Pancreas (tissue), 10 donors: ENCODE measurements around the gene KCNT2. TPM values are rescaled to one million over a fixed set of nuclear protein-coding genes. Genes with fewer than 3 reads are reported as not detected.

Source experiments
- ATAC-seq, 4 donors: fragments of 200-7000 bp; cut with Tn5 transposase; one replicate each; pipeline versions ENCODE4 v1.8.0 to v1.9.1; 2020; ENCODE audit warnings: mild to moderate bottlenecking in 4 of 4, moderate library complexity in 4 of 4
- DNase-seq, 6 donors: peaks; one replicate each; pipeline ENCODE4 v3.0.0-alpha.2; 2020
- FAIRE-seq: peaks from 2 replicates; lab custom pipeline; 2012; peaks lifted over from hg19 to GRCh38; lab: Jason Lieb, UNC
- H3K27ac ChIP-seq, 4 donors: fragments of 200-600 bp; sonication (generic); 1 replicate in 3 of 4; 2 replicates in 1 of 4; pipeline versions ENCODE4 v1.5.0 to v1.8.0; 2020
- H3K27me3 ChIP-seq, 4 donors: fragments of 200-600 bp; one replicate each; pipeline ENCODE4 v1.8.0; 2021
- H3K36me3 ChIP-seq, 3 donors: fragments of 200-600 bp; sonication (generic) in 1 of 3; one replicate each; pipeline versions ENCODE4 v1.5.0 to v1.8.0; 2020 to 2021
- H3K4me1 ChIP-seq, 3 donors: fragments of 200-600 bp; one replicate each; pipeline ENCODE4 v1.8.0; 2021
- H3K4me3 ChIP-seq, 4 donors: fragments of 200-600 bp; sonication (generic) in 2 of 4; one replicate each; pipeline versions ENCODE4 v1.5.0 to v1.8.0; 2020 to 2021
- H3K9me3 ChIP-seq, 4 donors: fragments of 200-600 bp; one replicate each; pipeline ENCODE4 v1.8.0; 2021
- WGBS, 2 donors: extraction: QIAGEN DNeasy Blood & Tissue Kit; methylation state at CpG; one replicate each; pipeline ENCODE4 v1.1.7; 2013; 5-methylcytosine and 5-hydroxymethylcytosine counted together
- intact Hi-C, 3 donors: fragments of 100-400 bp; cut with DNase I; formaldehyde crosslinking; loops; one replicate each; pipeline versions ENCODE4 v1.11.1 to v1.14.2; 2022
- polyA plus RNA-seq, 2 donors: library from polyadenylated mRNA; stranded (reverse); fragments of 200-250 nt; gene quantifications; one replicate each; pipeline ENCODE4 v1.2.3, GENCODE V29; 2013
- total RNA-seq, 6 donors: library from RNA; stranded (reverse); fragmentation: NEBNext Ultra II Directional in 4 of 6; extraction: Animal tissue kit (Norgen Biotek cat#: 25700) in 4 of 6; gene quantifications; one replicate each; pipeline versions ENCODE4 v1.2.1 to v1.2.4, GENCODE V29; 2021 to 2023
- TF ChIP-seq, protein P1 (sequence below), 4 donors: fragments of 200-600 bp; sonication (generic) in 3 of 4; IDR thresholded peaks; one replicate each; pipeline versions ENCODE4 v1.5.0 to v1.8.0; 2021; ENCODE audit warnings: antibody characterized with exemption in 4 of 4
- donor health status: healthy with polysubstance abuse.
- donor health status: DM: no; HTN: no; CAD: no; lungs with moderate emphysema.
- donor health status: DM: no; HTN: no; CAD: no.
- donor health status: control.
- donor health status: control.
- donor health status: Bipolar disorder and iron deficiency.
- donor health status: DM: yes; HTN: yes; CAD: no.
- donor health status: DM: no; HTN: no; CAD: no.
- donor health status: DM: no; HTN: no; CAD: no.
- donor health status: DM: yes; HTN: yes; CAD: no.

KCNT2 gene
- total and polyA plus RNA-seq, 8 donors: 0.19 to 0.67 (median 0.42) TPM

DNA sequence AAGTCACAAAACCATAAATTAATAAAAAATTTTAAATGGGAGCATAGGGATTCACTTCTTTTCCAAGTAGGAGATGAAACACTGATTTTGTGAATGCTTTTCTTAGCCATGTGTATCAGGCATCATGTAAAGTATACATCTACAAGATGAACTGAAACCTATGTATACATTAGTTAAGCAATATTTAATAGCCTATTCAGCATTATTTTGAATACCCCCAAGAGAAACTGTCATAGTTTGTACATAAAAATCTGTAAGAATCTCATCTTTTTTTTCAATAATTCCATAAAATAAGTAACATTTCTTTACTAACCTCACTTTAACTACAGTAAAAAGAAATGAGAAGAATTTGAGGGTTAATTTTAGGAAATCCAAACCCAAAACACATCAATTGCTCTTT lies 348.0 kb downstream of the KCNT2 start:
- no peaks in the 10 kb centered on the region for H3K4me1 ChIP-seq
- FAIRE-seq (no peak), ATAC-seq (no peak), DNase-seq (no peak)
- H3K4me3 ChIP-seq: no peak overlapping the region
- intact Hi-C loops: no loop called here
- no peaks in the 10 kb centered on the region for H3K27me3 ChIP-seq
- H3K9me3 ChIP-seq: no peaks in the 10 kb centered on the region
- H3K27ac ChIP-seq: no peak overlapping the region
- no peaks in the 10 kb centered on the region for H3K36me3 ChIP-seq
- TF ChIP-seq, protein P1, sequence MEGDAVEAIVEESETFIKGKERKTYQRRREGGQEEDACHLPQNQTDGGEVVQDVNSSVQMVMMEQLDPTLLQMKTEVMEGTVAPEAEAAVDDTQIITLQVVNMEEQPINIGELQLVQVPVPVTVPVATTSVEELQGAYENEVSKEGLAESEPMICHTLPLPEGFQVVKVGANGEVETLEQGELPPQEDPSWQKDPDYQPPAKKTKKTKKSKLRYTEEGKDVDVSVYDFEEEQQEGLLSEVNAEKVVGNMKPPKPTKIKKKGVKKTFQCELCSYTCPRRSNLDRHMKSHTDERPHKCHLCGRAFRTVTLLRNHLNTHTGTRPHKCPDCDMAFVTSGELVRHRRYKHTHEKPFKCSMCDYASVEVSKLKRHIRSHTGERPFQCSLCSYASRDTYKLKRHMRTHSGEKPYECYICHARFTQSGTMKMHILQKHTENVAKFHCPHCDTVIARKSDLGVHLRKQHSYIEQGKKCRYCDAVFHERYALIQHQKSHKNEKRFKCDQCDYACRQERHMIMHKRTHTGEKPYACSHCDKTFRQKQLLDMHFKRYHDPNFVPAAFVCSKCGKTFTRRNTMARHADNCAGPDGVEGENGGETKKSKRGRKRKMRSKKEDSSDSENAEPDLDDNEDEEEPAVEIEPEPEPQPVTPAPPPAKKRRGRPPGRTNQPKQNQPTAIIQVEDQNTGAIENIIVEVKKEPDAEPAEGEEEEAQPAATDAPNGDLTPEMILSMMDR (IDR thresholded peaks at IDR 0.05): no peak

DNA sequence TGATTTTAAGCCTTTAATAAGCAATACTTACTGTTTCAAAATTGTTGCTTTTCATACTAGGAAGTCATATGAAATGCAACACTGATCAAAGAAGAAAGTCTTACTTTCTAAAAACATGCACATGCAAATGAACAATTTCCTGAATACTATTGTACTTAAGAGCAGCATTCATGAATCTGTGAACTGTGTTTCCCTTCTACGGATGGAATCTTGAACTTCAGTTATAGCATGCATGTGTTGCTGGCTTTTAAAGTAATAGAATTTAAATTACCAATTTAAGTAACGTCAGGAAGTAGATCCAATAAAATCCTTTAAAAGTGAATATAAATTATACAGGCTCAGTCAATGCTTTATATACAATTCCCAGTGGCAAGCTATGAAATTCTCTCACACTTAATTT lies 348.9 kb downstream of the KCNT2 start:
- 41 to 51% methylated on average over 2 of the region's 2 CpGs for WGBS, 2 donors
- TF ChIP-seq, protein P1 (IDR thresholded peaks at IDR 0.05): no peak
- Histone ChIP-seq H3K4me1 (no peaks in the 10 kb centered on the region), H3K27ac (no peak overlapping the region), H3K4me3 (no peak overlapping the region), H3K9me3 (no peaks in the 10 kb centered on the region), H3K36me3 (no peaks in the 10 kb centered on the region), H3K27me3 (no peaks in the 10 kb centered on the region)
- intact Hi-C loops: no loop called here
- no peak for ATAC-seq
- FAIRE-seq: no peak
- no peak for DNase-seq

DNA sequence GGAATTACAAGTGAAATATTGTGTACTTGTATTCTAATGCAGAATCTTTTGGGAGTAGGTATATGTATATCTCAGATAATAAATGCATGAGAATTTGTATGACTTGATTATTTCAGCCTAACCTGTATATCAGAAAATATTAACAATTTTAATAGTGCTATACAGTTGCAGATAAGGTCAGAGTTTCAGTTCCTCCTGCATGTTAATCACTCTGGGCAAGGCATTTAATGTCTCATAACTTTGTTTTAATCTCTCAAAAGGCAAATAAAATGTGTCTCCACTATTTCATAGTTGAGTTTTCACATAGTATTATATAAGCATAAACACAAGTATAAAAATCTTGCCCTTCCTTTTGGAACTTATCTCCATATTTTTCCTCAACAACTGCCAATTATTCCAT lies 352.5 kb downstream of the KCNT2 start:
- Histone ChIP-seq H3K4me1 (no peaks in the 10 kb centered on the region), H3K9me3 (no peaks in the 10 kb centered on the region), H3K36me3 (no peaks in the 10 kb centered on the region), H3K27ac (no peak overlapping the region), H3K4me3 (no peak overlapping the region), H3K27me3 (no peaks in the 10 kb centered on the region)
- intact Hi-C loops: no loop called here
- TF ChIP-seq, protein P1 (IDR thresholded peaks at IDR 0.05): no peak
- ATAC-seq (no peak), FAIRE-seq (no peak), DNase-seq (no peak)

DNA sequence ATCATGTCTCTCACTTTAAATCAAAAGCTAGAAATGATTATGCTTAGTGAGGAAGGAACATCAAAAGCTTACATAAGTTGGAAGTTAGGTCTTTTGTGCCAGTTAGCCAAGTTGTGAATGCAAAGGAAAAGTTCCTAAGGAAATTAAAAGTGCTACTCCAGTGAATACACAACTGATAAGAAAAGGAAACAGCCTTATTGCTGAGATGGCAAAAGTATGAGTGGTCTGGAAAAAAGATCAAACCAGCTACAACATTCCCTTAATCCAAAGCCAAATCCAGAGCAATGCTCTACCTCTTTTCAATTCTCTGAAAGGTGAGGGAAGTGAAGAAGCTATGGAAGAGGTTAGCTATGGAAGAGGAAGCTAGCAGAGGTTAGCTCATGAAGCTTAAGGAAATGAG lies 378.7 kb downstream of the KCNT2 start:
- H3K4me1 ChIP-seq: no peaks in the 10 kb centered on the region
- DNase-seq (no peak), ATAC-seq (no peak), FAIRE-seq (no peak)
- no peaks in the 10 kb centered on the region for H3K9me3 ChIP-seq
- no peak overlapping the region for H3K27ac ChIP-seq
- TF ChIP-seq, protein P1 (IDR thresholded peaks at IDR 0.05): no peak
- H3K4me3 ChIP-seq: no peak overlapping the region
- intact Hi-C loops: no loop called here
- no peaks in the 10 kb centered on the region for H3K36me3 ChIP-seq
- H3K27me3 ChIP-seq: no peaks in the 10 kb centered on the region

DNA sequence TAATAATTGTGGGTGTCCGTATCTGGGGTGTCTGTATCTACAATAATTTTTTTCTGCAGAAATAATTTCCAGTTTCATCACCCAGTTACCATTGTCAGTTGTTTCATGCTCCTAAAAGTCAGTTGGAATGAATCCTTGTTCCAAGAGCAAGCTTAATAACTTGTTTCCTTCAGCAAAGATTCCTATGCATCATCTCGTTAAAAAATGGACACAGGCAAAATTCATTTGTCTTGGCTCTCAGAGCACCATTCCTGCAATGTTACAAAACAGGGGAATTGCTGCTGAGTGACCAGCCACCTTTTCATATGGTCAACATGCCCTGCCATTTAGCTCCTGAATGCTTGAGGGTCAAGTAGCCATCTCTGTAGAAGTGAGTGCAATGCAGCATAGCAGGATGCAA lies 393.4 kb downstream of the KCNT2 start:
- H3K9me3 ChIP-seq: no peaks in the 10 kb centered on the region
- FAIRE-seq: no peak
- H3K4me1 ChIP-seq: no peaks in the 10 kb centered on the region
- H3K27me3 ChIP-seq: no peaks in the 10 kb centered on the region
- TF ChIP-seq, protein P1 (IDR thresholded peaks at IDR 0.05): no peak
- WGBS, 2 donors: 63 to 75% methylated on average over 2 of the region's 2 CpGs
- no peak overlapping the region for H3K4me3 ChIP-seq
- intact Hi-C loops: no loop called here
- no peak overlapping the region for H3K27ac ChIP-seq
- ATAC-seq: no peak
- H3K36me3 ChIP-seq: no peaks in the 10 kb centered on the region
- no peak for DNase-seq
